Urinary bladder (tissue), 4 donors: ENCODE data around the gene CLEC3B. TPM values are rescaled to one million over a fixed set of nuclear protein-coding genes. Genes with fewer than 3 reads are reported as not detected.
A peak's percentile ranks its signal among the peaks of the same experiment; 100 is the strongest.
"Not testable (repeated sequence)": the region's sequence is repeated elsewhere in the genome, so short reads cannot be mapped to it uniquely, and the experiment has no call there.

ENCODE experiments used
- DNase-seq: peaks from one replicate; pipeline ENCODE4 v3.0.0-alpha.2; 2015; ENCODE audit errors: extremely low spot score
- H3K27ac ChIP-seq: one replicate; pipeline ENCODE4 v1.5.1; 2013; ENCODE audit warnings: low read depth, mild to moderate bottlenecking, moderate library complexity
- H3K36me3 ChIP-seq: one replicate; pipeline ENCODE4 v1.6.1; 2013; ENCODE audit warnings: mild to moderate bottlenecking, moderate library complexity; ENCODE audit not compliant: insufficient read depth
- H3K4me1 ChIP-seq: one replicate; pipeline ENCODE4 v1.6.1; 2013; ENCODE audit warnings: mild to moderate bottlenecking, moderate library complexity; ENCODE audit not compliant: insufficient read depth
- H3K4me3 ChIP-seq: one replicate; pipeline ENCODE4 v1.5.1; 2013; ENCODE audit warnings: low read depth, low read length
- WGBS: extraction: QIAGEN DNeasy Blood & Tissue Kit; methylation state at CpG from one replicate; pipeline ENCODE4 v1.1.7; 2013; 5-methylcytosine and 5-hydroxymethylcytosine counted together
- polyA plus RNA-seq: library from polyadenylated mRNA; stranded (reverse); fragments of 200-250 nt; gene quantifications from one replicate; pipeline ENCODE4 v1.2.3, GENCODE V29; 2013
- total RNA-seq: library from RNA; depleted of rRNA; stranded (reverse); fragments of >200 nt; gene quantifications from one replicate; pipeline ENCODE4 v1.2.3, GENCODE V29; 2014
- donor health status: healthy with polysubstance abuse.
- donor health status: healthy.

CLEC3B gene
- total and polyA plus RNA-seq, 2 donors, result 89.4 to 219 TPM

GRCh38 chr3:45033791-45034190 is 7.7 kb downstream of the CLEC3B start:
- Histone ChIP-seq H3K27ac (no peak overlapping the region), H3K4me3 (no peak overlapping the region), H3K4me1 (no peaks in the 10 kb centered on the region), H3K36me3 (no peaks in the 10 kb centered on the region)
- WGBS, result 92% methylated on average over 6 of the region's 6 CpGs
- no peak for DNase-seq

GRCh38 chr3:45034612-45035252 is 8.6 kb downstream of the CLEC3B start:
- no peak for DNase-seq
- Histone ChIP-seq H3K36me3 (no peaks in the 10 kb centered on the region), H3K4me1 (no peaks in the 10 kb centered on the region), H3K27ac (no peak overlapping the region), H3K4me3 (no peak overlapping the region)
- WGBS, result 73% methylated on average over 3 of the region's 3 CpGs

DNA sequence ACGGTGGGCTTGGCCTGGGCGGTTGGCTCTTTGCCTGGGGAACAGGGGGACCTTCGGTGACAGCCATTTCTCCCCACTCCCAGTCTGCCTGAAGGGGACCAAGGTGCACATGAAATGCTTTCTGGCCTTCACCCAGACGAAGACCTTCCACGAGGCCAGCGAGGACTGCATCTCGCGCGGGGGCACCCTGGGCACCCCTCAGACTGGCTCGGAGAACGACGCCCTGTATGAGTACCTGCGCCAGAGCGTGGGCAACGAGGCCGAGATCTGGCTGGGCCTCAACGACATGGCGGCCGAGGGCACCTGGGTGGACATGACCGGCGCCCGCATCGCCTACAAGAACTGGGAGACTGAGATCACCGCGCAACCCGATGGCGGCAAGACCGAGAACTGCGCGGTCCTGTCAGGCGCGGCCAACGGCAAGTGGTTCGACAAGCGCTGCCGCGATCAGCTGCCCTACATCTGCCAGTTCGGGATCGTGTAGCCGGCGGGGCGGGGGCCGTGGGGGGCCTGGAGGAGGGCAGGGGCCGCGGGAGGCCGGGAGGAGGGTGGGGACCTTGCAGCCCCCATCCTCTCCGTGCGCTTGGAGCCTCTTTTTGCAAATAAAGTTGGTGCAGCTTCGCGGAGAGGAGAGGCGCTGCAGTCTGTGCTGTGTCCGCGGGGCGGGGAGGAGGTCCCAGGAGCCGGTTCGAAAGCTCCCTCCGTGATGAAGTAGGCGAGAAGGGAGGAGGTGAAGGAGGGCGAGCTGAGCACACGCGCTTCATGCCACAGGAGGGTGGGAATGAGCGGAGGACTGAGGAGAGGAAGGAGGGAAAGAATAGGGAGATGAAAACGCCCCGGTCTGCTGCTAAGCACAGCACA is 9.6 kb downstream of the CLEC3B start:
- 29% methylated on average over 64 of the region's 64 CpGs for WGBS
- Histone ChIP-seq H3K27ac (no peak overlapping the region), H3K36me3 (no peaks in the 10 kb centered on the region), H3K4me1 (no peaks in the 10 kb centered on the region), H3K4me3 (peak overlapping the region; percentile 16)
- DNase-seq, result no peak

- no peaks in the 10 kb centered on the region for H3K36me3 ChIP-seq
- 6% methylated on average over 11 of the region's 11 CpGs for WGBS
- peak; percentile 89 for DNase-seq
- H3K4me1 ChIP-seq, result no peaks in the 10 kb centered on the region
- no peak overlapping the region for H3K27ac ChIP-seq
- H3K4me3 ChIP-seq, result no peak overlapping the region
These were observed 11.8 kb downstream of the CLEC3B start for GRCh38 chr3:45037720-45038455.

- 91% methylated on average over 2 of the region's 2 CpGs for WGBS
- Histone ChIP-seq H3K36me3 (no peaks in the 10 kb centered on the region), H3K4me1 (no peaks in the 10 kb centered on the region)
These were observed 15.6 kb downstream of the CLEC3B start for GRCh38 chr3:45041666-45042065.

GRCh38 chr3:45042162-45042561 is 16.1 kb downstream of the CLEC3B start:
- Histone ChIP-seq H3K27ac (no peak overlapping the region), H3K4me3 (no peak overlapping the region), H3K4me1 (no peaks in the 10 kb centered on the region), H3K36me3 (no peaks in the 10 kb centered on the region)
- 93% methylated on average over 3 of the region's 3 CpGs for WGBS
- no peak for DNase-seq

More at GRCh38 chr3:45041666-45042065, 15.6 kb downstream of the CLEC3B start:
- DNase-seq, result no peak
- no peak overlapping the region for H3K27ac ChIP-seq
- H3K4me3 ChIP-seq, result no peak overlapping the region

DNA sequence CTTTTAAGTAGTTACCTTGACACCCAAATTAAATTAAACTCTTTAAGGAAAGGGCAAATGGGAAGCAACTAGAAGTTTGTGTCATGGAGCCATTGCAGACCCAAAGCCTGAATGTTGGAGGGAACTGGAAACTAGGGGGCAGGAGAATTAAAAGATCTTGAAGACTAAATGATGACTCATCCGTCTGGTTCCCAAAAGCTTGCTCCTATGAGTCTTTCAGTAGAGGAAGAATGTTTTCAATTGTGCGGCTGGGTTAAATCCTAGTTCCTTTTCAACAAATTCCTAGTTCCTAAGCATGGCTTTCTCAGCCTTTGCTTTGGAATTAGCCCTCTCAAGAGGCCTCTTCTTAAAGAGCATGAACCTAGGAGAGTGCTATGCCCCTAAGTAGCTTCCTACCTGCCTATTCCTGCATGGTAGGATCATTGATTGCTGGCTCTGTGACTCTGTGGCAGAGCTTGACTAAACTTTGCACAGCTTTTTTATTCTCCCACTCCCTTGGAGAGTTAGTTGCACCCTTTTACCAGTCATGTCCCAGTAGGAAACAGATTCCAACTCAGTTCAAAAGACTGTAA is 17.7 kb downstream of the CLEC3B start:
- WGBS, result 36% methylated on average over 2 of the region's 2 CpGs
- DNase-seq, result no peak
- no peaks in the 10 kb centered on the region for H3K36me3 ChIP-seq
- H3K27ac ChIP-seq, result no peak overlapping the region
- no peak overlapping the region for H3K4me3 ChIP-seq
- H3K4me1 ChIP-seq, result no peaks in the 10 kb centered on the region

- no peaks in the 10 kb centered on the region for H3K36me3 ChIP-seq
- no peaks in the 10 kb centered on the region for H3K4me1 ChIP-seq
- H3K27ac ChIP-seq, result no peak overlapping the region
- 77% methylated on average over 4 of the region's 4 CpGs for WGBS
- no peak for DNase-seq
- H3K4me3 ChIP-seq, result no peak overlapping the region
These were observed 22.1 kb downstream of the CLEC3B start for GRCh38 chr3:45048244-45048643.

- 90% methylated on average over 4 of the region's 4 CpGs for WGBS
- no peak for DNase-seq
- H3K4me3 ChIP-seq, result no peak overlapping the region
- H3K4me1 ChIP-seq, result no peaks in the 10 kb centered on the region
- H3K27ac ChIP-seq, result no peak overlapping the region
- no peaks in the 10 kb centered on the region for H3K36me3 ChIP-seq
These were observed 23.7 kb downstream of the CLEC3B start for GRCh38 chr3:45049807-45050206.

DNA sequence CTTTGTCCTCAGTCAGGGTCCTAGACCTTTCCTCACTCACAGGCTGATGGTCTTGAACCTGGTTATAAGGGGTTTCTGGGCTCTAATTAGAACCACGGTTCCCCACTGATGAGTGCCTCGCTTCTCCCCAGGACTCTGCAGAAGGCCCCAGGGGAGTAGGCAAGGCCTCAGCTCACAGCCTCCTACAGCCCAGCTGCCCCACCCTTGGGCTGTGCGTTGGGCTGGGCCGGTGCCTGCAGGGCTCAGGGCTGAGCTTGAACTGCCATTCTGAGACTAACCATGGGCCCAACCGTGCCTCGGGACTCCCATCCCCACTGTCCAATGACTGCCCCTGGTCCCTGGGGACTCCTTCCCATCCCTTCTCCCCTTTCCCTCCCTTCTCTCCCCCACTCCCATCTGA is 25.6 kb downstream of the CLEC3B start:
- Histone ChIP-seq H3K27ac (no peak overlapping the region), H3K4me1 (no peaks in the 10 kb centered on the region), H3K4me3 (no peak overlapping the region), H3K36me3 (no peaks in the 10 kb centered on the region)
- WGBS, result 86% methylated on average over 6 of the region's 6 CpGs
- no peak for DNase-seq

DNA sequence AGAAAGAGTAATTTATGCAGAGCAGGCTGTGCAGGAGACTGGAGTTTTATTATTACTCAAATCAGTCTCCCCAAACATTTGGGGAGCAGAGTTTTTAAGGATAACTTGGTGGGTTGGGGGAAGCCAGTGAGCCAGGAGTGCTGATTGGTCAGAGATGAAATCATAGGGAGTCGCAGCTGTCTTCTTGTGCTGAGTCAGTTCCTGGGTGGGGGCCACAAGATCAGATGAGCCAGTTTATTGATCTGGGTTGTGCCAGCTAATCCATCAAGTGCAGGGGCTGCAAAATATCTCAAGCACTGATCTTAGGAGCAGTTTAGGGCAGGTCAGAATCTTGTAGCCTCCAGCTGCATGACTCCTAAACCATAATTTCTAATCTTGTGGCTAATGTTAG is 27.7 kb downstream of the CLEC3B start:
- not testable (repeated sequence) for H3K27ac ChIP-seq
- 73% methylated on average over 1 of the region's 1 CpG for WGBS

GRCh38 chr3:45054196-45054857 is 28.2 kb downstream of the CLEC3B start:
- H3K4me3 ChIP-seq, result no peak overlapping the region
- no peak for DNase-seq
- 66% methylated on average over 3 of the region's 3 CpGs for WGBS
- no peaks in the 10 kb centered on the region for H3K4me1 ChIP-seq
- H3K27ac ChIP-seq, result no peak overlapping the region
- no peaks in the 10 kb centered on the region for H3K36me3 ChIP-seq

More for the DNA sequence above, 27.7 kb downstream of the CLEC3B start:
- DNase-seq, H3K4me1 ChIP-seq, H3K4me3 ChIP-seq, H3K36me3 ChIP-seq: not testable (repeated sequence)

DNA sequence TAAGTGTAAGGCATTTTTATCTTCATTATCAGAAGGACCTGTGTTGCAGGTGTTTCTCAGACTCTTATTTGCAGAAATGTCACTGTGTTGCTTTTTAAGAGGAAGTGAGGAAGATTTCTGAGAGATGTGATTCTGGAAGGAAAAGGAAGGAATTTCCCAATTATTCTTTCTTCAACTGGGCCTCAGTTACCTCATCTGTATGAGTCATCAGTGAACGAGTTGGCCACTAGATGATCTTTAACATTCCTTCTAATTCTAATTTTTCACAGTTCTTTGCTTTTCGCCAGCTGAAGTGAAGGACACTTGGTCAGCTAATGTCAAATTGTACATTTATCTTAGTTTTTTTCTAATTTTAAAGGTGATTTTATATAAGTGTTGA is 28.9 kb downstream of the CLEC3B start:
- Histone ChIP-seq H3K4me3 (no peak overlapping the region), H3K27ac (no peak overlapping the region), H3K4me1 (no peaks in the 10 kb centered on the region), H3K36me3 (no peaks in the 10 kb centered on the region)
- 61% methylated on average over 2 of the region's 2 CpGs for WGBS
- DNase-seq, result no peak
